Stimulated activated CD4-positive, alpha-beta T cell treated with anti-CD3 and anti-CD28 coated beads, Interleukin-12 subunit alpha, Interleukin-12 subunit beta, amount 100 ng/mL, for 48 hours (primary cell): ENCODE results near the gene ALKBH4.
A peak's percentile ranks its signal among the peaks of the same experiment; 100 is the strongest.
"Not testable (repeated sequence)": the region's sequence is repeated elsewhere in the genome, so short reads cannot be mapped to it uniquely, and the experiment has no call there.

ENCODE experiments used
- DNase-seq, 3 donors: peaks; one replicate each; pipeline ENCODE4 v3.0.0-alpha.2; 2020; ENCODE audit warnings: low read depth in 2 of 3, low spot score in 1 of 3

The ALKBH4 gene

GRCh38 chr7:102464577-102465280 is at the start of gene ALKBH4, which contains the start of gene LRWD1:
ALKBH4 (minus strand) TSS chr7:102464863; CDS start chr7:102464836, 27 bp downstream.
LRWD1 (plus strand) TSS chr7:102464984; CDS start chr7:102465081, 97 bp downstream.
- DNase-seq = peak; percentile 92 to 97 (median 95)

- not testable (repeated sequence) for DNase-seq
Observed at GRCh38 chr7:102512642-102513221, 48.1 kb upstream of the ALKBH4 start.

GRCh38 chr7:102511860-102512522 is 47.3 kb upstream of the ALKBH4 start:
- not testable (repeated sequence) for DNase-seq

- not testable (repeated sequence) for DNase-seq
Observed at GRCh38 chr7:102510575-102510974, 45.9 kb upstream of the ALKBH4 start.

GRCh38 chr7:102507410-102508088 is 42.9 kb upstream of the ALKBH4 start:
- not testable (repeated sequence) for DNase-seq

GRCh38 chr7:102505298-102506185 is 40.9 kb upstream of the ALKBH4 start:
- DNase-seq = not testable (repeated sequence)

- not testable (repeated sequence) for DNase-seq
Observed at GRCh38 chr7:102503141-102503540, 38.5 kb upstream of the ALKBH4 start.

GRCh38 chr7:102498321-102498720 is 33.7 kb upstream of the ALKBH4 start:
- DNase-seq = not testable (repeated sequence)

- not testable (repeated sequence) for DNase-seq
Observed at GRCh38 chr7:102497308-102497707, 32.6 kb upstream of the ALKBH4 start.

GRCh38 chr7:102496861-102497260 is 32.2 kb upstream of the ALKBH4 start:
- DNase-seq = not testable (repeated sequence)

- DNase-seq = not testable (repeated sequence)
Observed at GRCh38 chr7:102494473-102495149, 29.9 kb upstream of the ALKBH4 start.

GRCh38 chr7:102494026-102494425 is 29.4 kb upstream of the ALKBH4 start:
- DNase-seq = not testable (repeated sequence)

- not testable (repeated sequence) for DNase-seq
Observed at GRCh38 chr7:102493220-102493935, 28.7 kb upstream of the ALKBH4 start.

- peak in 2 of 3 donors; percentile 64 to 65 for DNase-seq
Observed at GRCh38 chr7:102490529-102491075, 25.9 kb upstream of the ALKBH4 start.

- DNase-seq = not testable (repeated sequence)
Observed at GRCh38 chr7:102484317-102484716, 19.7 kb upstream of the ALKBH4 start.

- not testable (repeated sequence) for DNase-seq
Observed at GRCh38 chr7:102481962-102482361, 17.3 kb upstream of the ALKBH4 start.

GRCh38 chr7:102479982-102480637 is 15.4 kb upstream of the ALKBH4 start:
- not testable (repeated sequence) for DNase-seq

GRCh38 chr7:102479209-102479584 is 14.5 kb upstream of the ALKBH4 start:
- not testable (repeated sequence) for DNase-seq
